Erythroblast (primary cell): Measurements from ENCODE around the gene NUP153.
"Not testable (repeated sequence)": the region's sequence is repeated elsewhere in the genome, so short reads cannot be mapped to it uniquely, and the experiment has no call there.

Experiments used
- DNase-seq, 2 experiments: peaks; one replicate each; lab custom pipeline; 2025; lab: John Stamatoyannopoulos, UW
- GATA1 ChIP-seq: IDR thresholded peaks from 2 replicates; pipeline ENCODE4 v1.6.1; 2011; ENCODE audit warnings: low read depth, mild to moderate bottlenecking, control low read depth, low read length, moderate library complexity
- POLR2A ChIP-seq: IDR thresholded peaks from 2 replicates; pipeline ENCODE4 v1.6.1; 2011; ENCODE audit warnings: mild to moderate bottlenecking, low read length

NUP153 gene

GRCh38 chr6:17725083-17725482 is 18.4 kb upstream of the NUP153 start:
- DNase-seq: no peak
- TF ChIP-seq GATA1 (no peak), POLR2A (no peak)

DNA sequence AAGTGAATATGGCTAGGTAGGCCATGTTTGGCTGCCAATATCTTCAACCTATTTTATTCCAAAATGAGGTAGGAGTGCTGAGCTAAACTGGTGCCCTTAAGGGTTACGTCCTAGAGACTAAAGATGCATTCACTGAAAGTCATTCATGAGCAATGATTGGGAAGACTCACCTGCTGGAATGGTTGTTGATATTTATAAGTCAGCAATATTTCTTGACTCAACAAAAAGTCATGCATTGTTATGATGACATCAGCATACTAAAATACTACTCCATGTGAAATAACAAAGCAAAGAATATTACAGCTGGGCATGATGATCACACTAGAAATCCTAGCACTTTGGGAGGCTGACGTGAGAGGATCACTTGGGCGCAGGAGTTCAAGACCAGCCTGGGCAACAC is 17.6 kb upstream of the NUP153 start:
- TF ChIP-seq POLR2A (no peak), GATA1 (no peak)
- DNase-seq: no peak

GRCh38 chr6:17721671-17722070 is 14.9 kb upstream of the NUP153 start:
- DNase-seq: no peak
- TF ChIP-seq POLR2A: no peak

- no peak for DNase-seq
- no peak for TF ChIP-seq POLR2A
- TF ChIP-seq GATA1: no peak
Measured at GRCh38 chr6:17719323-17720041, 12.8 kb upstream of the NUP153 start.

GRCh38 chr6:17716221-17716620 is 9.5 kb upstream of the NUP153 start:
- no peak for DNase-seq
- TF ChIP-seq POLR2A: no peak
- no peak for TF ChIP-seq GATA1

GRCh38 chr6:17714879-17715851 is 8.4 kb upstream of the NUP153 start:
- TF ChIP-seq POLR2A (no peak), GATA1 (no peak)
- DNase-seq: peak; percentile 50 to 81

DNA sequence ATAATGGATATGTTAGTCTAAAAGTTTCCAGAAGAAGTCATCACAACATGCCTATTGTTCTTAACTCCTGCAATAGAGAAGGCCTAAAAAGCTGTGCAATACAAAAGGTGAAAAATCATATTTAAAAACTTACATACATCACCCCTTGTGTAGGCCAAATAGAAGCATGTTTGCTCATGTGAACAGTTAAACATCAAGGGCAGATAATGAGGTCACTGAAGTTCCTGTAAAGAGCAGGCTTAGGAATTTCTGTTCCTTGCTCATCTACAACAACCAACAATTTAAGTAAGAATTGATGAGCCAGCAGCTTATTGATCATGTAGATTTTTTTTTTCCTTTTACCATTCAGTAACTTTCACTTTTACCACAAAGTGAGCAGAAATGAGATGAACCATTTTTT is 7.5 kb upstream of the NUP153 start:
- no peak for DNase-seq
- TF ChIP-seq GATA1: no peak
- TF ChIP-seq POLR2A: no peak

DNA sequence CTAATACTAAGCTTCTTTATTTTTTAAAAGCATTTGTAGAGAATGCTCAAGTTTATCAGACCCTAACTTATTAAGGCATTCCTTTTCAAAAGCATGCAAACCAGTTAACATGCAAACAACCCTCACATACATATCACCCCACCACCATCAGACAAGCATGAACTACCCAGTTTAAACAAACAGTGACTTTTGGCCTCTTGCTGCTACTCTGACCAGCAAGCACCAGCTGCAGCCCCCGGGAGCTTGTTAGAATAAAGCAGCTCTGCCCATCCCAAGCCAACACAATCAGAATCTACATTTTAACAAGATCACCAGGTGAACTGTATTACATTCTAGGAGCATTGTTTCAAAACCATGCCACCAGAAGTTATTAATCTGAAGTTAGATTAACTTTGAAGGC is 5.9 kb upstream of the NUP153 start:
- no peak for DNase-seq
- TF ChIP-seq GATA1: no peak
- TF ChIP-seq POLR2A: no peak

DNA sequence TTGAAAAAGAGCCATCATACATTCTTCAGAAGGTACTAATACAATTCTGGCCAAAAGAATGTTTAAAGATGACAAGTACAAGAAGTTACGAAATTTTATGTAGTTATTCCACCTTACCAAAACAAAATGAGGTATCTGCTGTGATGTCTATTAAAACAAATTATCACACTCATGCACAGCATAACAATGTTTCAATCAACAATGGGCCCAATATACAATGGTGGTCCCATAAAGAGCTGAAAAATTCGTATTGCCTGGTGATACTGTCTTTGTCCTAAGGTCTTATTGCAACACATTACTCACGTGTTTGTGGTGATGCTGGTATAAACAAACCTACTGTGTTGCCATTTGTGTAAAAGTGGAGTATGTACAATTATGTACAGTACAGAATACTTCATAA is 3.6 kb upstream of the NUP153 start:
- no peak for TF ChIP-seq POLR2A
- no peak for TF ChIP-seq GATA1
- no peak for DNase-seq

GRCh38 chr6:17709476-17709875 is 2.8 kb upstream of the NUP153 start:
- DNase-seq: no peak

DNA sequence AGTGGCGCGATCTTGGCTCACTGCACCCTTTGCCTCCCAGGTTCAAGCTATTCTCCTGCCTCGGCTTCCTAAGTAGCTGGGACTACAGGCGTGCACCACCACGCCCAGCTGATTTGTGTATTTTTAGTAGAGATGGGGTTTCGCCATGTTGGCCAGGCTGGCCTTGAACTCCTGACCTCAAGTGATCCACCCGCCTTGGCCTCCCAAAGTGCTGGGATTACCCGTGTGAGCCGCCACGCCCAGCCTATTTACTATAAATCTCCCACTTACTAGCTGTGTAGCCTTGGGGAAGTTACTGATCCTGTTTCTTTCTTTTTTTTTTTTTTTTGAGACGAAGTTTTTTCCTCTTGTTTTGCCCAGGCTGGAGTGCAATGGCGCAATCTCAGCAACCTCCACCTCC is 1.3 kb upstream of the NUP153 start:
- DNase-seq: not testable (repeated sequence)

More at GRCh38 chr6:17709476-17709875, 2.8 kb upstream of the NUP153 start:
- TF ChIP-seq GATA1: no peak

DNA sequence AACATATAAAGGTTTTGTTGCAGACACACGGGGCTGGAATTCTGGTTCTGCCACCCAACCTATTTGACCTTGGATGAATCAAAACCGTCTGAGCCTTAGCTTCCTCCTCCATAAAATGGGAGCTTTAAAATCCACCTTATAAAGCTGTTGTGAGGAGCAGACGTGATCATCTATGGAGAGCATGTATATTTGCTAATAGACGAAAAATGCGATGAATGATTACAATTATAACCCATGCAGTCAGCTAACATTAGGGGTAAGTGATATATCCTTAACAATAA is 586 bp upstream of the NUP153 start:
- DNase-seq: no peak
- no peak for TF ChIP-seq GATA1
- no peak for TF ChIP-seq POLR2A

DNA sequence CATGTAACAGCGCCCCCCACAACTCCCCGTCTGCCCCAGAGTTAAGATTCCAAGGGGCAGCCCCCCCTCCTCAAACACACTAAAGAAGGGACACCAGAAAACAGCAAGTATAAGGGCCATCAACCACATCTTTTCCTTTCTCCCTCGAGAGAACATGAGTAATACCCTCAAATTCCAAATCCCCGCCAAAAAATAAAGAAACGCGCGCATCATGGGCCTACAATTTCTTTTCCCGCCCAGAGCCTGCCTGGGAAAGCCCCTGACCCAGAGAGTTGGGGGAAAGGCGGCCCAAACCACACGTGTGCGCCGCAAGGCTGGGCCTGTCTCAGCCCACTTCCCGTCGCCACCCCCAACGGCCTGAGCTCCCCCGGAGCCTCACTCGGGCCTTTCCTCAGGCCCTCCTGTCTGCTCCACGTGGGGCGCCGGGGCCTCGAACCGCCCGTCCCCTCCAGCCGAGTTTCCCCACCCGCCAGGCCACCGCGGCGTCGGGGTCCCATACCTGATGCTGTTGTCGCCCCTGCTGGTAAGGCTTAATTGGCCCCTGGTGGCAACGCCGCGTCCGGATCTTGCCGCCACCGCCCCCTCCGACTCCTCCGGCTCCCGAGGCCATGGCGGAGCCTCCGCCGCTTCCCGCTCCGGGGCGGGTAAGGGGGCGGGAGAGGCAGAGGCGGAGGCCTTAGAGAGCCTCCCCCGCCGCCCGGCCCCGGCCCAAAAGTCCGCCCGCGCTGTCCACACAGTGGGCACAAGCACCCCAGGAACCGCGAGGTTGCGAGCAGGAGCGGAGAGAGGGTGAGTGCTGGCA is 746 bp downstream of the NUP153 start:
- no peak for TF ChIP-seq POLR2A
- TF ChIP-seq GATA1: no peak
- peak; percentile 85 to 89 for DNase-seq

- TF ChIP-seq POLR2A: no peak
- TF ChIP-seq GATA1: no peak
- peak; percentile 78 to 85 for DNase-seq
Measured at GRCh38 chr6:17705428-17705777, 1.3 kb downstream of the NUP153 start.

DNA sequence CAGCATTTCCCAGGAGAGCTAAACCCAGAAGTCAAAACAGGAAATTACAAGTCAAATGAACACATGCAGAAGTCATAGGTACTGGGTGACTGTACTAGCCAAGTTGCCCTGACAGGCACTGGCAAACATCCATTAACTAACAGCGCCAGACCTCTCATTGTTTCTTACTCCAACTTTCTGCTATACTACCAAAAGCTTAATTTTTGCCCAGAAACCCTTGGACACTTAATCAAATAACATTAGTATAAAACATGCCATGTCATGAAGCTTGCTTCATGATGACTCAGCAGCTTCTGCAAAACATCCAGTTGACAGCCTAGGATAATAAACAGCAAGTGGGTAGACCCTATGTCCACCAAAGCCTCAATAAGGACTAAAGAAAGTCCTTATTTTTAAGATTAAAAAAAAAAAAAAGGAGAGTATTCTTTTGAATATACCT is 3.5 kb downstream of the NUP153 start:
- no peak for TF ChIP-seq GATA1
- peak; percentile 39 for TF ChIP-seq POLR2A

More for the DNA sequence above, 3.5 kb downstream of the NUP153 start:
- DNase-seq: peak; percentile 90
